ENCODE results near the gene LRCH4. TPM values are rescaled to one million over a fixed set of nuclear protein-coding genes. Genes with fewer than 3 reads are reported as not detected.

LRCH4 gene
- total and polyA plus RNA-seq, 2 of the 13 experiments (the other 11 are each of a cell fraction or from before 2014, with no cell fraction given): 7.0 to 9.3 TPM

DNA sequence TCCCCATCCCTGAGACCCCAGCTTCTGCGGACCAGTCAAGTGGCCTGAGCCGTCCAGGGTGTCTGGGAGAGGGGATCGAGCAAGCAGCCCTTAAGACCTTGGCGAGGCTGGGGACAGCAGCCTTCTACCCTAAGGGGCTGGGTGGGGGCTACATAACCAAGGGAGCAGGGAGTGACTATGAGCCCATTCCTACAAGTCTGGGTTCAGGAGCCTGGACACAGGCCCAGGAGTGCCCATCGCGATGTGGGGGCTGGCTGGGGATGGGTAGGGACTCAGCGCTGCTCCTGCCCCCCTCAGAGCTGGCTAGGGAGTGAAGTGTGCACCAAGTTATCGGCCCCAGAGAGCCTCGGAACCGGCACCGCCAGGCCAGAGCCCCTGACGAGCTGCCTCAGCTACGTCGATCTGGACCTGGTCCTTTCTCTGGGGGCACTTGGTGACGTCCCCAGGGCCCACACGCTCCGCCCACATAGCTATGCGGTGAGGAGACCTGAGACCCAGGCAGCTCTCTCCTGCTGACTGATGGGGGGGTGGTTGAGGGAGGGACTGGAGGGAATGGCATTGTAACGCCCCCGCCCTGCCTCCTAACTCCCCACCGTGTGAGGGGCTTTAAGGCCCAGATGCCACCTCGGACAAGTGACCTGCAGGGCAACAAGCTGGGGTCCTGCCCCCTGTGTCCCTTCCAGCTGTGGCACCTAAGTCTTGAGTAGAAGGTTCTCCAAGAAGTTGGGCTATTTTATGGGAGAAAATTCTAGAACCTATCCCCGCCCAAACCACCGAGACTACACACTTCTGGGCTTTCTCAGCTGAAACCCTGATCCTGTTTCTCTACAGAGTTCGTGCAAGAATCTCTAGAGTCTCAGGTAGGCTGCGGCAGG is 14.7 kb downstream of the LRCH4 start (continued):
- TF ChIP-seq MEIS2 (CRISPR knock-in tag; IDR thresholded peaks at IDR 0.05): 0 out of 2 replicates have a peak, but pooled peaks have one; percentile 37
- TF ChIP-seq ZNF549 (CRISPR knock-in tag; IDR thresholded peaks at IDR 0.05): no peak
- TF ChIP-seq ZNF75D (CRISPR knock-in tag; IDR thresholded peaks at IDR 0.05; ENCODE audit: borderline replicate concordance): no peak
- no peak for TF ChIP-seq KAT7 (CRISPR knock-in tag; IDR thresholded peaks at IDR 0.05; ENCODE audit: borderline replicate concordance)
- peak; percentile 82 for TF ChIP-seq PCBP1 (IDR thresholded peaks at IDR 0.05; ENCODE audit: borderline replicate concordance, low read depth, low read length)
- TF ChIP-seq, protein P1, sequence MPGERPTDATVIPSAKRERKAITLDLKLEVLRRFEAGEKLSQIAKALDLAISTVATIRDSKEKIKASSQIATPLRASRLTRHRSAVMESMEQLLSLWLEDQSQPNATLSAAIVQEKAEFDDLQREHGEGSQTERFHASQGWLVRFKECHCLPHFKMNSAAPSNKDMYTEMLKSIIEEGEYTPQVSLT (CRISPR knock-in tag; IDR thresholded peaks at IDR 0.05; ENCODE audit: borderline replicate concordance, low read depth): no peak
- TF ChIP-seq, protein P2, sequence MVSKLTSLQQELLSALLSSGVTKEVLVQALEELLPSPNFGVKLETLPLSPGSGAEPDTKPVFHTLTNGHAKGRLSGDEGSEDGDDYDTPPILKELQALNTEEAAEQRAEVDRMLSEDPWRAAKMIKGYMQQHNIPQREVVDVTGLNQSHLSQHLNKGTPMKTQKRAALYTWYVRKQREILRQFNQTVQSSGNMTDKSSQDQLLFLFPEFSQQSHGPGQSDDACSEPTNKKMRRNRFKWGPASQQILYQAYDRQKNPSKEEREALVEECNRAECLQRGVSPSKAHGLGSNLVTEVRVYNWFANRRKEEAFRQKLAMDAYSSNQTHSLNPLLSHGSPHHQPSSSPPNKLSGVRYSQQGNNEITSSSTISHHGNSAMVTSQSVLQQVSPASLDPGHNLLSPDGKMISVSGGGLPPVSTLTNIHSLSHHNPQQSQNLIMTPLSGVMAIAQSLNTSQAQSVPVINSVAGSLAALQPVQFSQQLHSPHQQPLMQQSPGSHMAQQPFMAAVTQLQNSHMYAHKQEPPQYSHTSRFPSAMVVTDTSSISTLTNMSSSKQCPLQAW (CRISPR knock-in tag; IDR thresholded peaks at IDR 0.05): peak; percentile 23; the same call in 1 of the 2 replicates
- TF ChIP-seq TBX3 (IDR thresholded peaks at IDR 0.05; ENCODE audit: borderline replicate concordance): no peak
- TF ChIP-seq KDM3A (CRISPR knock-in tag; IDR thresholded peaks at IDR 0.05; ENCODE audit: low read depth): no peak
- TF ChIP-seq THYN1 (CRISPR knock-in tag; IDR thresholded peaks at IDR 0.05; ENCODE audit: borderline replicate concordance, low read depth): 0 out of 2 replicates have a peak, but pooled peaks have one; percentile 23
- TF ChIP-seq, protein P3, sequence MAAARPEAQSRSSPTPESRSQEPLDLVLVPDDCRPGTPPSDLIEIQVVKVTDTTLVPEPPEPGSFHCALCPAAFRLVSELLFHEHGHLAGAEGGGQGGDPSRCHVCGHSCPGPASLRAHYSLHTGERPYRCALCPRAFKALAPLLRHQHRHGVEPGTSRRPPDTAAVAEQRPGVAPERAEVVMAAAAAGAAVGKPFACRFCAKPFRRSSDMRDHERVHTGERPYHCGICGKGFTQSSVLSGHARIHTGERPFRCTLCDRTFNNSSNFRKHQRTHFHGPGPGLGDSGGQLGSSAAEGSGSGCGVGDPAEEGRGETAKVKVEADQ (CRISPR knock-in tag; IDR thresholded peaks at IDR 0.05; ENCODE audit: borderline replicate concordance): 0 out of 2 replicates have a peak, but pooled peaks have one; percentile 56
- no peak for TF ChIP-seq PRMT3 (CRISPR knock-in tag; IDR thresholded peaks at IDR 0.05; ENCODE audit: borderline replicate concordance, low read depth)
- no peak for TF ChIP-seq KLF9 (CRISPR knock-in tag; IDR thresholded peaks at IDR 0.05; ENCODE audit: low read depth)
- TF ChIP-seq RFX5 (IDR thresholded peaks at IDR 0.05; ENCODE audit: low read depth, low read length): no peak
- no peak for TF ChIP-seq ZNF558 (CRISPR knock-in tag; IDR thresholded peaks at IDR 0.05; ENCODE audit: borderline replicate concordance)
- TF ChIP-seq ZFX (CRISPR knock-in tag; IDR thresholded peaks at IDR 0.05; ENCODE audit: low read depth): peak; percentile 59
- TF ChIP-seq ZNF619 (CRISPR knock-in tag; IDR thresholded peaks at IDR 0.05): peak; percentile 64; the same call in 1 of the 2 replicates
- no peak for TF ChIP-seq KDM5A (IDR thresholded peaks at IDR 0.05; ENCODE audit: borderline replicate concordance, low read length)
- TF ChIP-seq, protein P4, sequence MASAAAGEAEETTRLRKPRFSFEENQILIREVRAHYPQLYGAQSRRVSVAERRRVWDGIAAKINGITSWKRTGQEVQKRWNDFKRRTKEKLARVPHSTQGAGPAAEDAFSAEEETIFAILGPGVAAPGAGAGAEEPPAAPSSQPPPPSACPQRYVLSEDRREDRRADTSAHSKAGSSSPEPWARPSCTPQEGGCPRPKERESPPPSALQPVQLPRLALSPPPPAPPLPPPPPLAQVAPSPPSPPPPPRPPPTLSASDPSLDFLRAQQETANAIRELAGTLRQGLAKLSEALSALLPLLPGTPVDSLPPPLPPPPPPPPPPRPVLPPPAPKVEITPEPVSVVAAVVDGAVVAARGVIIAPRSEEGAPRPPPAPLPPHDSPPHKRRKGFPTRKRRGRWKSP (CRISPR knock-in tag; IDR thresholded peaks at IDR 0.05): no peak
- TF ChIP-seq ZNF383 (CRISPR knock-in tag; IDR thresholded peaks at IDR 0.05; ENCODE audit: borderline replicate concordance): no peak
- peak; percentile 11 for TF ChIP-seq PCBP2 (optimal IDR thresholded peaks at IDR 0.05; ENCODE audit: low read depth, low read length, poor library complexity, severe bottlenecking)
- TF ChIP-seq ZFAT (CRISPR knock-in tag; conservative IDR thresholded peaks at IDR 0.05): no peak
- TF ChIP-seq RFXAP (CRISPR knock-in tag; IDR thresholded peaks at IDR 0.05; ENCODE audit: borderline replicate concordance): peak; percentile 45; the same call in 1 of the 2 replicates

All from HepG2 (cell line).